ENCODE data around the gene RERE.

The RERE gene

DNA sequence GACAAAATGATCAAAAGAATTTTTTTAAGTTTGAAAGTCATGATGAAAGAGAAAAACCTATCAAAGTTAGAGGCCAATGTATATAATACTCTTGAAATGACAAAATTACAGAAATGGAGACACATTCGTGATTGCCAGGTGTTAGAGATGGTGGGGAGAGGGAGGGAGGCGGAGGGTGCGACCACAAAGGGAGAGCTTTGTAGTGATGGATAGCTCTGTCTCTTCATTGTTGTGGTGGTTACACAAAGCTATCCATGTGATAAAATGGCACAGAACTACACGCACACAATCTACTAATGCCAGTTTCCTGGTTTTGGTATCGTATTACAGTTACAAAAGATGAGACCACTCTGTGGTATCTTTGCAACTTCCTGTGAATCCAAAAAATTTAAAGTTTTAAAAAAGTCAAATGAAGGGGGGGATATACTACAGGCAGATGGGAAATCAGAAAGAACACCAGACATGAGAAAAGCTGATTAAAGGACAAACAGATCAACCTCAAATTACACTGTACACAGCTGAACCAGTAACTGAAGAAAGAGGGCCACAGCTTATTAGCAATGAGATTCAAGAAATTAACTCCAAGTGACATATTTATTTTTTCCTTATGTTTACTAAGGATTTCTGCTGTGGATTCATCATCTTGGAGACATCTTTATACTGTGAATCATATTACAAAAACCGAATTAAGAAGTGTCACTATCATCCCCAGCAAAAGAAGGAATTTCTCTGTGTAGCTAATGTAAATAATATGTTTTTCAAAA lies 300.5 kb downstream of the RERE start:
- DNase-seq (ENCODE audit: low read depth) = no peak
- H3K4me3 ChIP-seq (ENCODE audit: low read depth, low read length) = no peak overlapping the region
- TF ChIP-seq CTCF (IDR thresholded peaks at IDR 0.05; ENCODE audit: insufficient read depth, low read depth, low read length, missing control alignments) = no peak

GRCh38 chr1:8516278-8516777 lies 301.1 kb downstream of the RERE start:
- DNase-seq (ENCODE audit: low read depth) = no peak
- TF ChIP-seq CTCF (IDR thresholded peaks at IDR 0.05; ENCODE audit: insufficient read depth, low read depth, low read length, missing control alignments) = no peak
- no peak overlapping the region for H3K4me3 ChIP-seq (ENCODE audit: low read depth, low read length)

GRCh38 chr1:8512504-8512903 lies 304.9 kb downstream of the RERE start:
- DNase-seq (ENCODE audit: low read depth) = no peak
- TF ChIP-seq CTCF (IDR thresholded peaks at IDR 0.05; ENCODE audit: insufficient read depth, low read depth, low read length, missing control alignments) = no peak
- H3K4me3 ChIP-seq (ENCODE audit: low read depth, low read length) = no peak overlapping the region

GRCh38 chr1:8510041-8510823 lies 307.2 kb downstream of the RERE start:
- no peak overlapping the region for H3K4me3 ChIP-seq (ENCODE audit: low read depth, low read length)
- TF ChIP-seq CTCF (IDR thresholded peaks at IDR 0.05; ENCODE audit: insufficient read depth, low read depth, low read length, missing control alignments) = no peak
- DNase-seq (ENCODE audit: low read depth) = no peak

DNA sequence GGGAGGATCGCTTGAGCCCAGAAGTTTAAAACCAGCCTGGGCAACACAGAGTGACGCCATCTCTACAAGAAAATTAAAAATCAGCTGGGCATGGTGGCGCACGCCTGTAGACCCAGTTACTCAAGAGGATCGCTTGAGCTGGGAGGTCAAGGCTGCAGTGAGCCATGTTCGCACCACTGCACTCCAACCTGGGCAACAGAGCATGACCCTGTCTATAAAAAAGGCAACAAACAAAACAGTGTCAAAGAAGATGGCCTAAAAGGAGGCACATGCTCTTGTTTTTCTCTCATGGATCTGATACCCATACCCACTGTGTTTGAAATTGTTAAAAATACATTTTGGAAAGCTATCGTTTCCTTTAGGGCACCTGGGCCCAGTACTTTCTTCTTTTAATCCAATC lies 307.9 kb downstream of the RERE start:
- TF ChIP-seq CTCF (IDR thresholded peaks at IDR 0.05; ENCODE audit: insufficient read depth, low read depth, low read length, missing control alignments) = no peak
- no peak overlapping the region for H3K4me3 ChIP-seq (ENCODE audit: low read depth, low read length)
- DNase-seq (ENCODE audit: low read depth) = no peak

DNA sequence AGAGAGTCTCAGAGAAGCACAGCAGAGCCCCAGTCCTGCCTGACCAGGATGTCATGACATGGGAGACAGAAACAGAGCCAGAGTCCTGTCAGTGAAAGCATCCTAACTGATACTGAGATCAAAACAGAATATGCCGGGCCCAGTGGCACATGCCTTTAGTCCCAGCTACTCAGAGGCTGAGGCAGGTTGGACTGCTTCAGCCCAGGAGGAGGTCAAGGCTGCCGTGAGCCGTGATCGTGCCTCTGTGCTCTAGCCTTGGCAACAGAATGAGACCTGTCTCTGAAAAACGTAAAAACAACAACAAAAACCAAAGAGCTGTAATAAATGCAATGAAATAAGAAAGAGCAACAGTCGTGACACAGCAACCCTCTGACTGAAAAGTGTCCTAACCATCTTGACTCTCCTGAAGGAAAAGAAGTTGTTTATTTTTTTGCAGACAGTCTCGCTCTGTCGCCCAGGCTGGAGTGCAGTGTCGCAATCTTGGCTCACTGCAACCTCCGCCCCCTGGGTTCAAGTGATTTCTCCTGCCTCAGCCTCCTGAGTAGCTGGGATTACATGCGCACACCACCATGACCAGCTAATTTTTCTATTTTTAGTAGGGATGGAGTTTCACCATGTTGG lies 310.3 kb downstream of the RERE start:
- DNase-seq (ENCODE audit: low read depth) = no peak
- no peak overlapping the region for H3K4me3 ChIP-seq (ENCODE audit: low read depth, low read length)
- TF ChIP-seq CTCF (IDR thresholded peaks at IDR 0.05; ENCODE audit: insufficient read depth, low read depth, low read length, missing control alignments) = no peak
